HepG2 (cell line): ENCODE results near the gene SYNGR2. TPM values are rescaled to one million over a fixed set of nuclear protein-coding genes. Genes with fewer than 3 reads are reported as not detected.

Experiments used
- ARID2 ChIP-seq: sonication (generic); formaldehyde crosslinking; IDR thresholded peaks from 2 replicates; pipeline ENCODE4 v1.8.1; 2022; ENCODE audit warnings: mild to moderate bottlenecking, missing genetic modification reagents, borderline replicate concordance
- ATF5 ChIP-seq: sonication (generic); formaldehyde crosslinking; IDR thresholded peaks from 2 replicates; pipeline ENCODE4 v1.4.0; 2020; ENCODE audit warnings: mild to moderate bottlenecking, low read depth, missing genetic modification reagents
- BATF2 ChIP-seq: sonication (generic); formaldehyde crosslinking; IDR thresholded peaks from 2 replicates; pipeline ENCODE4 v1.8.0; 2022; ENCODE audit warnings: mild to moderate bottlenecking, missing genetic modification reagents, moderate library complexity
- BCL6 ChIP-seq: IDR thresholded peaks from 2 replicates; pipeline ENCODE4 v1.6.1; 2016; ENCODE audit warnings: missing genetic modification reagents, missing compliant biosample characterization
- BORCS8-MEF2B ChIP-seq: sonication (generic); formaldehyde crosslinking; IDR thresholded peaks from 2 replicates; pipeline ENCODE4 v1.8.0; 2022; ENCODE audit warnings: mild to moderate bottlenecking, missing genetic modification reagents
- CHCHD3 ChIP-seq: sonication (generic); formaldehyde crosslinking; IDR thresholded peaks from 2 replicates; pipeline ENCODE4 v1.8.0; 2022; ENCODE audit warnings: mild to moderate bottlenecking, missing genetic modification reagents, moderate library complexity
- DNMT1 ChIP-seq: sonication (generic); formaldehyde crosslinking; IDR thresholded peaks from 2 replicates; pipeline ENCODE4 v1.5.1; 2020; ENCODE audit warnings: mild to moderate bottlenecking, missing genetic modification reagents
- DPF2 ChIP-seq: sonication (generic); formaldehyde crosslinking; IDR thresholded peaks from 2 replicates; pipeline ENCODE4 v1.4.0; 2020; ENCODE audit warnings: mild to moderate bottlenecking, low read depth, missing genetic modification reagents, borderline replicate concordance
- DR1 ChIP-seq: sonication (generic); formaldehyde crosslinking; IDR thresholded peaks from 2 replicates; pipeline ENCODE4 v1.8.0; 2021; ENCODE audit warnings: mild to moderate bottlenecking, missing genetic modification reagents, inconsistent platforms
- MYNN ChIP-seq: sonication (generic); formaldehyde crosslinking; IDR thresholded peaks from 2 replicates; pipeline ENCODE4 v1.4.0; 2020; ENCODE audit warnings: mild to moderate bottlenecking, low read depth, missing genetic modification reagents
- NFATC3 ChIP-seq: sonication (generic); formaldehyde crosslinking; IDR thresholded peaks from 2 replicates; pipeline ENCODE4 v1.5.1; 2020; ENCODE audit warnings: mild to moderate bottlenecking, missing genetic modification reagents
- PRDM4 ChIP-seq: sonication (generic); formaldehyde crosslinking; IDR thresholded peaks from 2 replicates; pipeline ENCODE4 v1.9.0; 2021; ENCODE audit warnings: missing genetic modification reagents, borderline replicate concordance
- RBM39 ChIP-seq: fragments of 200-400 bp; formaldehyde crosslinking; IDR thresholded peaks from one replicate; pipeline ENCODE4 v1.6.1; 2018; ENCODE audit warnings: antibody characterized with exemption, mild to moderate bottlenecking, low read depth, low read length; ENCODE audit not compliant: poor library complexity, severe bottlenecking
- TBL1XR1 ChIP-seq: fragments of 150-350 bp; IDR thresholded peaks from 2 replicates; pipeline ENCODE4 v1.6.1; 2014; ENCODE audit warnings: borderline replicate concordance, low read length; ENCODE audit not compliant: partially characterized antibody
- TCF7 ChIP-seq: sonication (generic); IDR thresholded peaks from 2 replicates; pipeline ENCODE4 v1.6.1; 2016; ENCODE audit warnings: antibody characterized with exemption, low read depth
- TGIF2 ChIP-seq: IDR thresholded peaks from 2 replicates; pipeline ENCODE4 v1.6.1; 2016; ENCODE audit warnings: control low read depth, missing compliant biosample characterization
- ZEB1 ChIP-seq: IDR thresholded peaks from 2 replicates; pipeline ENCODE4 v1.6.1; 2012; ENCODE audit warnings: mild to moderate bottlenecking, low read depth, inconsistent platforms; ENCODE audit not compliant: insufficient replicate concordance
- ZGPAT ChIP-seq: IDR thresholded peaks from 2 replicates; pipeline ENCODE4 v1.6.1; 2016; ENCODE audit warnings: mild to moderate bottlenecking
- ZMYM3 ChIP-seq: sonication (generic); formaldehyde crosslinking; IDR thresholded peaks from 2 replicates; pipeline ENCODE4 v1.5.1; 2020; ENCODE audit warnings: mild to moderate bottlenecking, missing genetic modification reagents
- ZNF44 ChIP-seq: sonication (generic); formaldehyde crosslinking; IDR thresholded peaks from 2 replicates; pipeline ENCODE4 v1.5.1; 2020; ENCODE audit warnings: mild to moderate bottlenecking, missing genetic modification reagents
- ZNF451 ChIP-seq: sonication (generic); formaldehyde crosslinking; IDR thresholded peaks from 2 replicates; pipeline ENCODE4 v1.5.0; 2020; ENCODE audit warnings: mild to moderate bottlenecking, missing genetic modification reagents
- ZNF556 ChIP-seq: sonication (generic); formaldehyde crosslinking; IDR thresholded peaks from 2 replicates; pipeline ENCODE4 v1.4.0; 2020; ENCODE audit warnings: mild to moderate bottlenecking, missing genetic modification reagents, borderline replicate concordance
- ZNF567 ChIP-seq: sonication (generic); formaldehyde crosslinking; IDR thresholded peaks from 2 replicates; pipeline ENCODE4 v1.8.1; 2023; ENCODE audit warnings: mild to moderate bottlenecking, missing genetic modification reagents, borderline replicate concordance
- polyA plus RNA-seq, 8 experiments: library from polyadenylated mRNA; depleted of rRNA in 3 of 8; stranded (reverse) in 7 of 8; unstranded in 1 of 8; fragments of >200 nt; fragmentation: Illumina TruSeq in 4 of 8; extraction: Trizol in 4 of 8; gene quantifications; 2 replicates each; pipeline versions ENCODE4 v1.2.1 to v1.2.3, GENCODE V29; 2011 to 2016; ENCODE audit warnings: low read depth in 4 of 8, missing spikeins in 1 of 8, mixed read lengths in 1 of 8; ENCODE audit not compliant: insufficient read depth in 1 of 8
- total RNA-seq, 5 experiments: library from RNA; depleted of rRNA; stranded (reverse); fragments of >200 nt; fragmentation: Illumina TruSeq; extraction: Trizol; gene quantifications; 2 replicates each; pipeline ENCODE4 v1.2.3, GENCODE V29; 2016; ENCODE audit warnings: low read depth in 1 of 5

SYNGR2 gene
- total and polyA plus RNA-seq, 2 of the 13 experiments (the other 11 are each of a cell fraction or from before 2014, with no cell fraction given) = 46.7 to 170 TPM

- TF ChIP-seq DNMT1 = peak; percentile 17; the same call in 1 of the 2 replicates
- TF ChIP-seq ZNF44 (CRISPR knock-in tag) = no peak
- TF ChIP-seq ZEB1 = peak; percentile 12
- no peak for TF ChIP-seq PRDM4 (CRISPR knock-in tag)
- no peak for TF ChIP-seq ZNF567
- no peak for TF ChIP-seq TBL1XR1
- TF ChIP-seq DR1 = no peak; the same call in 1 of the 2 replicates
- peak; percentile 75; the same call in 1 of the 2 replicates for TF ChIP-seq ZNF556 (CRISPR knock-in tag)
- no peak for TF ChIP-seq RBM39
- peak; percentile 69; the same call in 1 of the 2 replicates for TF ChIP-seq DPF2
- TF ChIP-seq BATF2 (CRISPR knock-in tag) = no peak
- TF ChIP-seq ARID2 (CRISPR knock-in tag) = no peak
- peak; percentile 88 for TF ChIP-seq ZGPAT (CRISPR knock-in tag)
- 0 out of 2 replicates have a peak, but pooled peaks have one; percentile 58 for TF ChIP-seq BORCS8-MEF2B
- no peak for TF ChIP-seq NFATC3
- peak; percentile 36; the same call in 1 of the 2 replicates for TF ChIP-seq TGIF2 (CRISPR knock-in tag)
- no peak for TF ChIP-seq ATF5
- no peak; the same call in 1 of the 2 replicates for TF ChIP-seq TCF7
- 0 out of 2 replicates have a peak, but pooled peaks have one; percentile 28 for TF ChIP-seq ZNF451
- peak; percentile 65; the same call in 1 of the 2 replicates for TF ChIP-seq CHCHD3 (CRISPR knock-in tag)
- peak; percentile 30; the same call in 1 of the 2 replicates for TF ChIP-seq ZMYM3 (CRISPR knock-in tag)
- TF ChIP-seq MYNN (CRISPR knock-in tag) = no peak
- peak; percentile 52; the same call in 1 of the 2 replicates for TF ChIP-seq BCL6 (CRISPR knock-in tag)
Measured at GRCh38 chr17:78127239-78127887, 41.0 kb upstream of the SYNGR2 start (continued).
